ENCODE data around the gene SLC6A19.

Gene SLC6A19

GRCh38 chr5:1186351-1187233, 14.8 kb upstream of the SLC6A19 start:
- Histone ChIP-seq H3K27ac (no peak overlapping the region), H3K9me3 (no peaks in the 10 kb centered on the region), H3K27me3 (peaks cover 4% of the 10 kb centered on the region), H3K4me3 (ENCODE audit: low read depth in 1 of 2, low read length in 1 of 2) (no peak overlapping the region), H3K36me3 (no peaks in the 10 kb centered on the region), H3K4me1 (ENCODE audit: control insufficient read depth in 1 of 2, insufficient read depth in 1 of 2, low read depth in 1 of 2, low read length in 1 of 2) (no peaks in the 10 kb centered on the region)
- TF ChIP-seq CTCF (IDR thresholded peaks at IDR 0.05): no peak

- no peaks in the 10 kb centered on the region for H3K4me1 ChIP-seq (ENCODE audit: control insufficient read depth in 1 of 2, insufficient read depth in 1 of 2, low read depth in 1 of 2, low read length in 1 of 2)
- no peak overlapping the region for H3K27ac ChIP-seq
- H3K27me3 ChIP-seq: peaks cover 4% of the 10 kb centered on the region
- H3K4me3 ChIP-seq (ENCODE audit: low read depth in 1 of 2, low read length in 1 of 2): no peak overlapping the region
- H3K9me3 ChIP-seq: no peaks in the 10 kb centered on the region
- TF ChIP-seq CTCF (IDR thresholded peaks at IDR 0.05): no peak
- H3K36me3 ChIP-seq: no peaks in the 10 kb centered on the region
Observed at GRCh38 chr5:1187234-1187949, 14.0 kb upstream of the SLC6A19 start.

GRCh38 chr5:1187950-1188334, 13.5 kb upstream of the SLC6A19 start:
- no peaks in the 10 kb centered on the region for H3K36me3 ChIP-seq
- TF ChIP-seq CTCF (IDR thresholded peaks at IDR 0.05): no peak
- H3K4me1 ChIP-seq (ENCODE audit: control insufficient read depth in 1 of 2, insufficient read depth in 1 of 2, low read depth in 1 of 2, low read length in 1 of 2): no peaks in the 10 kb centered on the region
- H3K9me3 ChIP-seq: no peaks in the 10 kb centered on the region
- peaks cover 4% of the 10 kb centered on the region for H3K27me3 ChIP-seq
- H3K27ac ChIP-seq: no peak overlapping the region
- no peak overlapping the region for H3K4me3 ChIP-seq (ENCODE audit: low read depth in 1 of 2, low read length in 1 of 2)

- H3K9me3 ChIP-seq: no peaks in the 10 kb centered on the region
- no peak overlapping the region for H3K4me3 ChIP-seq (ENCODE audit: low read depth in 1 of 2, low read length in 1 of 2)
- H3K27me3 ChIP-seq: peaks cover 9% of the 10 kb centered on the region
- H3K4me1 ChIP-seq (ENCODE audit: control insufficient read depth in 1 of 2, insufficient read depth in 1 of 2, low read depth in 1 of 2, low read length in 1 of 2): no peaks in the 10 kb centered on the region
- no peak for TF ChIP-seq CTCF (IDR thresholded peaks at IDR 0.05)
- H3K27ac ChIP-seq: no peak overlapping the region
- no peaks in the 10 kb centered on the region for H3K36me3 ChIP-seq
Observed at GRCh38 chr5:1188464-1188863, 12.9 kb upstream of the SLC6A19 start.

- H3K27me3 ChIP-seq: peaks cover 10% of the 10 kb centered on the region
- no peak overlapping the region for H3K27ac ChIP-seq
- H3K4me1 ChIP-seq (ENCODE audit: control insufficient read depth in 1 of 2, insufficient read depth in 1 of 2, low read depth in 1 of 2, low read length in 1 of 2): no peaks in the 10 kb centered on the region
- no peaks in the 10 kb centered on the region for H3K36me3 ChIP-seq
- no peak overlapping the region for H3K4me3 ChIP-seq (ENCODE audit: low read depth in 1 of 2, low read length in 1 of 2)
- H3K9me3 ChIP-seq: no peaks in the 10 kb centered on the region
- no peak for TF ChIP-seq CTCF (IDR thresholded peaks at IDR 0.05)
Observed at GRCh38 chr5:1189269-1189668, 12.1 kb upstream of the SLC6A19 start.

All from neutrophil (primary cell).